Omental fat pad (tissue), 4 donors: Measurements from ENCODE around the gene CCDC183. TPM values are rescaled to one million over a fixed set of nuclear protein-coding genes. Genes with fewer than 3 reads are reported as not detected.

Experiments used
- ATAC-seq: fragments of 150-250 bp; one replicate; pipeline ENCODE4 v1.9.1; 2016; ENCODE audit warnings: mild to moderate bottlenecking, moderate library complexity; ENCODE audit not compliant: low FRiP score
- DNase-seq: peaks from one replicate; pipeline ENCODE4 v3.0.0-alpha.2; 2019; ENCODE audit warnings: low spot score
- total RNA-seq, 4 donors: library from RNA; depleted of rRNA; stranded (reverse); fragments of >200 nt; gene quantifications; one replicate each; pipeline ENCODE4 v1.1.0, GENCODE V29; 2016
- TF ChIP-seq, protein P1 (sequence below), 3 donors: fragments of 450-650 bp; IDR thresholded peaks; one replicate each; pipeline ENCODE4 v1.5.1; 2016 to 2017; ENCODE audit warnings: antibody characterized with exemption in 3 of 3, mild to moderate bottlenecking in 3 of 3, moderate library complexity in 2 of 3

Gene CCDC183
- total RNA-seq, 4 donors from 2014 or later: 1.5 to 2.8 (median 1.9) TPM

DNA sequence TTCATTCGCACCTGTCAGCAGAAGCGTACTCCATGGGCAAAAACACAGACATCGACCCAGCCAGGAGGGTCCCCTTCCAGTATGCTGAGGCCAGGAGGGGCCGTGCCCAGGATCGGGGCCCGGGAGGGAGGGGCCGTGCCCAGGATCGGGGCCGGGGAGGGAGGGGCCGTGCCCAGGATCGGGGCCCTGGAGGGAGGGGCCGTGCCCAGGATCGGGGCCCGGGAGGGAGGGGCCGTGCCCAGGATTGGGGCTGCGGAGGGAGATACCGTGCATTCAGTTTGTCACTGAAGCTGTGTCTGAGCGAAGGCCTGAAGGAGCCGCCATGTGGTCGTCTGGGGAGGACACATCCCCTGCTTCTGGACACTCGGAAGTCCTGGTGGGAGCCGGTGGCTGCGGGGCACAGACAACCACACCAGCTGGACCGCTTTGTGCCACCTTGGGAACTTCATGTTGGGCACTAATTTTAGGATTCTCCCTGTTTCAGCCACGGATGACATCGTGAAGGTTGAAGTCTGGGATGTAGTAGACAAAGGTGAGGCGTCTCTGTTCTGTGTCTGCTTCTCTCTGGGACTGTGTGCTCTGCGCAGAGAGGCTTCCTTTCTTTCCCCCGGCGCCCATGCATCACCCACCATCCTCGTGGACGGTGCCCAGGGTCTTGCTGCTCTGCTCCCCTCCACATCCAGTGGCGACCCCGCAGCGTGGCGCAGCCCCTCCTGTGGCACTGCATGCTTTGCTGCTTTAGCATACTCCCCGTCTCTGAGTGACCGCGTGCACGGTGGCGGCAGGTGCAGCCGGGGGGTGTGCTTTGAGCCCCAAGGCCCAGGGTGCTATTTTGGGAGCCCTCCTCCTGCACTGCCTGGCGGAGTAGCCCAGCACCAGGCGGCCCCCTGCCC is 29.4 kb downstream of the CCDC183 start:
- TF ChIP-seq, protein P1, sequence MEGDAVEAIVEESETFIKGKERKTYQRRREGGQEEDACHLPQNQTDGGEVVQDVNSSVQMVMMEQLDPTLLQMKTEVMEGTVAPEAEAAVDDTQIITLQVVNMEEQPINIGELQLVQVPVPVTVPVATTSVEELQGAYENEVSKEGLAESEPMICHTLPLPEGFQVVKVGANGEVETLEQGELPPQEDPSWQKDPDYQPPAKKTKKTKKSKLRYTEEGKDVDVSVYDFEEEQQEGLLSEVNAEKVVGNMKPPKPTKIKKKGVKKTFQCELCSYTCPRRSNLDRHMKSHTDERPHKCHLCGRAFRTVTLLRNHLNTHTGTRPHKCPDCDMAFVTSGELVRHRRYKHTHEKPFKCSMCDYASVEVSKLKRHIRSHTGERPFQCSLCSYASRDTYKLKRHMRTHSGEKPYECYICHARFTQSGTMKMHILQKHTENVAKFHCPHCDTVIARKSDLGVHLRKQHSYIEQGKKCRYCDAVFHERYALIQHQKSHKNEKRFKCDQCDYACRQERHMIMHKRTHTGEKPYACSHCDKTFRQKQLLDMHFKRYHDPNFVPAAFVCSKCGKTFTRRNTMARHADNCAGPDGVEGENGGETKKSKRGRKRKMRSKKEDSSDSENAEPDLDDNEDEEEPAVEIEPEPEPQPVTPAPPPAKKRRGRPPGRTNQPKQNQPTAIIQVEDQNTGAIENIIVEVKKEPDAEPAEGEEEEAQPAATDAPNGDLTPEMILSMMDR (IDR thresholded peaks at IDR 0.05): no peak
- no peak for ATAC-seq
- no peak for DNase-seq

DNA sequence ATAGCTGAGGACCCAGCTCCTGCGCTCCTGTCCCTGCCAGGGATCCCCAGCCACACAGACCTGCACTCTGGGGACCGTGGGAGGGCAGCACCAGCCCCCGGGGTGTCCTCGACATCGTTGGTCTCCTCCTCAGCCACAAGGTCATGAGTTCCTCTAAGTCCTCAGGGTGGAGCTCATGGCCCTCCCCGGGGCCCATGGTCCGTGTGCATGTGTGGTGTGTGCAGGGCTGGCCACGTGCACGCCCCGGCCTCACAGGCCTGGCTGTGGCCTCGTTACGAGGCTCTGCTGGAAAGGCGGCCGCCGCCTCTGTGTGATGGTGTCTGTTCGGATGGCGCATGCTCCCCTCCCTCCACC is 30.0 kb downstream of the CCDC183 start:
- DNase-seq: no peak

DNA sequence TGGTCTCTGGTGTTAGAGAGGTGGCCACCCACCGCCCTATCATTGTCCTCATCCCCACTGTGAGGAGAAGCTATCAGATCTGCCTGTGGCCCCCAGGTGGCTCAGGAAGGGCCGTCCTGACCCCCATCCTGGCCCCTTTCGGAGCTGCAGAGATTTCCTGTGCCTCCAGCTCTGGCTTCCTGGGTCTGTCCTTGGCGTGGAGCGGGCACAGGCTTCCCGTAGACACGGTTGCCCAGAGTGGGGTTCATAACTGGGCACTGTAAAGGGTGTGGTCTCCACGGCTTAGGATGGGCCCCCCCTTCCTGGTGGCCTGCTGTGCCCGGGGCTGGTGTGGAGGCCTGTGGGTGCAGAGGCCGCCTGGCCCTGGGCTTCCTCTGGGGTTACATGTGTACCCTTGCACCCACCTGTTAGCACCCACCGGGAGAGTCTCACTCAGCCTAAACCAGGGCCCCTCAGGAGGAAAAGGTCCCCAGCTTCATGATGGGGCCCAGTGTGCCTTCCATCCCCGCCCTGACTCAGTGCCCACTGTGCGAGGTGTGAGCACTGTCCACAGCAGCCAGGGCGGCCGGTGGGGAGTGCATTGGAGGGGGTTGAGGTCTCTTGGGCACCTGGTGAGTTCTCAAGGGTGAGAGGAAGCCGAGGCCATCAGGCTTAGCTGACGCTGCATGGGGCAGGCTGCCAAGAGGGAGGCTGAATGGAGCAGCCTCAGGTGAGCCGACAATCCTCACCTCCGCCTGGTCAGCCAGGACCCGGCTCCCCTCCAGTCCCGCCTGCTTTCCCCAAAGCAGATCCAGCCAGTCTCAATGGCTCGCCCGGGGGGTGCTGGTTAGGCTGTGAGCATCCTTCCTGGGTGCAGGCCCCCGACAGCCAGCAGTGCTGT is 30.8 kb downstream of the CCDC183 start:
- no peak for DNase-seq
- ATAC-seq: no peak

More for the DNA sequence above, 30.0 kb downstream of the CCDC183 start:
- no peak for ATAC-seq
- TF ChIP-seq, protein P1 (IDR thresholded peaks at IDR 0.05): no peak

DNA sequence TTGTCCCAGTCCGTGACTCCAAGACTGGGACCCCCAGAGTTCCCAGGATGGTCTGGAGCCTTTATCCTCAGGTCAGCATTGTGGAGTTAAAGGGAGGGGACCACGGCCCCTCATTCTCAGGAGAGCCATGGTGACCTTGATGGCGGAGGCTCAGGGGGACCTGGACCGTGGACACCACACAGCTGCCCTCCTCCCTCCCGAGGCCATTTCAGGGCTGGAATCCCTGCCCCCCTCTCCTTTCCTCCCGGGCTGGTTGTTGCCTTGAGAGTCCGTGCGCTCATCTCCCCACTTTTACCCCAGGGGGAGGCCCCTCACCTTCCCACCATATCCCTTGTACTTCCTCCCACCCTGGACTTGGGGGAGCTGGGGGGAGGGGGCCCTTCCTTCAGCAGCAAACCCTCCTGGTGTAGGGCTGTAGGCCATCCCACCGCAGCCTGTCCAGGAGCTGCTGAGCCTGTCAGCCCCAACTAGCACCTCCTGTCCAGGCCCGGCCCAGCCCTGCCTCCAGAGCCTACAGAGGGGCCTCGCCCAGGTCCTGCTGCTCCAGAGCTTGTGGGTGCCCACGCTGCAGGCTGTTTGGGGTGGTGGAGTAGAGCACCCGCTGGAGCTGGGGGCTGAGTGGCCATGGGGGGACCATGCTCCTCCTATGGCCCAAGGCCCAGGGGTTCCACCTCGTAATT is 31.8 kb downstream of the CCDC183 start:
- TF ChIP-seq, protein P1 (IDR thresholded peaks at IDR 0.05): no peak
- DNase-seq (no peak), ATAC-seq (no peak)

More for the DNA sequence above, 30.8 kb downstream of the CCDC183 start:
- TF ChIP-seq, protein P1 (IDR thresholded peaks at IDR 0.05): no peak

DNA sequence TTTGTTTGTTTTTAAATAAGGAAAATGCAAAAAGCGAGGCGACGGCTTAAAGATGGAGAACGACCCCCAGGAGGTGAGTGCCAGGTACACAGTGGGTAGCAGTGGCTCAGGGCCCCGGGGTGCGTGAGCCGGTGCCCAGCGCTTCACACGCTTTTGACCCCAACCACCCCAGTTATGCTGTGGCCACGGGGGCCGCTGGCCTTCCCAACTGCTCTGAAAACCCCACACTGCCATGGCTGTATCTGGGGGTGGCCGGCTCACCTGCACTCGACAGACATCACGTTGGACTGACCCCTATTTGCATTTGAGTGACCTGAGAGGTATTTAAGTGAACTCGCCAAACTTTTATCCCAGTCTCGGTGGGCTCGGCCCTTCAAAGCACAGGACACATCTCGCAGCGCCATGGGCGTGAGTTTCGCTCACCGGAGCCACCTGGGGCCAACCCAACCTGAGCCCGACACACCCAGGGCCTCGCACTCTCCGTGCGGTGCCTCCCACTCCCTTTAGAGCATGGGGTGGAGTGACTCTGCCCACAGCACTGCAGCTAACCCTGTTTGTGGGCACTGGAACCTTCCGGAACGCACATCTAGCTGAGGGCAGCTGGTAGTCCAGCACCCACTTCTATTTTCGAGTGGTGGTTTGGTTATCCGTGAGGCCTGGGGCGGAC is 32.5 kb downstream of the CCDC183 start:
- no peak for DNase-seq
- no peak for ATAC-seq
- TF ChIP-seq, protein P1 (IDR thresholded peaks at IDR 0.05): no peak

DNA sequence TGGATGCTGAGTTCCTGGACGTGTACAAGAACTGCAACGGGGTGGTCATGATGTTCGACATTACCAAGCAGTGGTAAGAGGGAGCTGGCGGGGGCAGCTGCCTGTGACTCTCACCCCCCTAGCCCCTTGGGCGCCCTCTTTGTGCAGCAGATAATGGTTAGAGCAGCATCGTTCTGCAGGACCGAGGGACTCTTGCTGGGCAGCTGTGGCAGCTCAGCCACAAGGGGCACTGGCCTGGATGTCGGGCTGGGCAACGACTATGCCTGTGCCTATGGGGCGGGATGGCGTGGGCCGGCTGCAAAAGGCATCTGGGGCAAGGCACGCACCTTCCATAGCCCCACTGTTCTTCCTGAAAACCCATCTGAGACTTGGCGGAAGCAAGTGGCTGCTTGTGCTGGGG is 33.3 kb downstream of the CCDC183 start:
- ATAC-seq: no peak
- DNase-seq: no peak
- TF ChIP-seq, protein P1 (IDR thresholded peaks at IDR 0.05): no peak
